HG02973 (cell line): ENCODE data around the gene NCOA1.
"Not testable (repeated sequence)": the region's sequence is repeated elsewhere in the genome, so short reads cannot be mapped to it uniquely, and the experiment has no call there.

Source experiments
- ATAC-seq: cut with Tn5 transposase; IDR thresholded peaks from one replicate; pipeline ENCODE4 v1.9.1; 2021; ENCODE audit warnings: moderate library complexity; ENCODE audit not compliant: unreplicated experiment

The NCOA1 gene

GRCh38 chr2:24771764-24772586 is 280.9 kb downstream of the NCOA1 start:
- no peak for ATAC-seq

DNA sequence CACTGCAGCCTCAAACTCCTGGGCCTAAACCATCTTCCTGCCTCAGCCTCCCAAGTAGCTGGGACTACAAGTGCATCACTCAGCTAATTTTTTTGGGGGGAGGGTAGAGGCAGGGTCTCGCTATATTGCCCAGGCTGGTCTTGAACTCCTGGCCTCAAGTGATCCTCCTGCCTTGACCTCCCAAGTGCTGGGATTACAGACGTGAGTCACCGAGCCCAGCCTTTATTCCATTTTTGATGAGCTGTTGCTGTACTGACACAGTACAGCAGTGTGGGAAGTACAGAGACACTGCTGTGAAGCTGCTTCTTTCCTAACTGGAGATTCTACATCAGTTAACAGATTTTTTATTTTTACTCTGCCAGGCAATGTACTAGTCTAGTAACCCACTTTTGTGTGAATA is 283.3 kb downstream of the NCOA1 start:
- no peak for ATAC-seq

DNA sequence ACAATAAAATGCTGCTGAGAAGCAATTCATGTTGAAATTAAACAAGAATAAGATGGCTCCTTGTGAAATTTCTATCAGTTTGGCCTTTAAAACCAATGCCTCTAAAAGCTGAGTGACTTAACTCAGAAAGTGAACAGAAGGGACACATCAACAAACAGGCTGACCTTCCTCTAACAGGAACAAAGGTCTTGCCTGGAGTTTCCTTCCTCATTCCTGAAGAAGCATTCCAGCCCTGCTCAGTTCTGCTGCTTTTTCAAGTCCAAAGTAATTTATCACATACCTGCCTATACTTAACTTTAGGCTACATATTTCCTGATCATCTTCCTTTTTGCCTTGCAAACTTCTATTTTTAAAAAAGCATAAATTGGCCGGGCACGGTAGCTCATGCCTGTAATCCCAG is 288.1 kb downstream of the NCOA1 start:
- no peak for ATAC-seq

DNA sequence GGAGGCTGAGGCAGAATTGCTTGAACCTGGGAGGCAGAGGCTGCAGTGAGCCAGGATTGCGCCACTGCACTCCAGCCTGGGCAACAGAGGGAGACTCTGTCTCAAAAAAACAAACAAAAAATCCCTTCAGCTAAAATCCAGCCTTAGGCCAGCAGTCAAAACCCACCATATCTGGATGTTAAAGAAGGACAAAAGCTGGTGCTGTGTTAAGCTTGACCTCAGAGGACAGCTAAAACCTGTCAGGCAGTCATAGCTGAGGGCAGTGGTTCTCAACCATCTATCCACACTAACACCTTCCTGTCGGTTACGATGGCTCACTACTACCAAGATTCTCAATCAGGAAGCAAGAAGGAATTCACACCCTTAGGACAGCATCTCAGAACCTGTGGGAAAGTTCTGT is 292.6 kb downstream of the NCOA1 start:
- ATAC-seq = no peak

GRCh38 chr2:24785671-24786321 is 294.7 kb downstream of the NCOA1 start:
- peak; percentile 84 for ATAC-seq

DNA sequence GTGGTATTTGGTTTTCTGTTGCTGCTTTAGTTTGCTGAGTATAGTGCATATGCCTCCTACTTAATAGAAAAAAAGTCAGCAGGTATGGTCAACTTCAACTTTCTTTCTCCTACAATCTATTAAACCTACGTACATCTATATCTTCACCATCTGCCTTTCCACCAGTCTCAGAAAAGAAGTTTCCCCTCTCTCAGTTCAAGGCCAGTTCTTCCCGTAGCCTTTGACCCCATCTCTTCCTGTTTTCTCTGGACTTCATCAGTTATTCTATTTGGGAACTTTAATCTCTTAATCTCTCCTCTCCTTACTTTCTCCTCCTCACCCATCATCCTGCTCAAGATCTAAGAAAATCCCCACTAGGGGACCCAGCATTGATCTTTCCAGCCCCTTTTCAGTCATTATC is 296.5 kb downstream of the NCOA1 start:
- ATAC-seq = no peak

DNA sequence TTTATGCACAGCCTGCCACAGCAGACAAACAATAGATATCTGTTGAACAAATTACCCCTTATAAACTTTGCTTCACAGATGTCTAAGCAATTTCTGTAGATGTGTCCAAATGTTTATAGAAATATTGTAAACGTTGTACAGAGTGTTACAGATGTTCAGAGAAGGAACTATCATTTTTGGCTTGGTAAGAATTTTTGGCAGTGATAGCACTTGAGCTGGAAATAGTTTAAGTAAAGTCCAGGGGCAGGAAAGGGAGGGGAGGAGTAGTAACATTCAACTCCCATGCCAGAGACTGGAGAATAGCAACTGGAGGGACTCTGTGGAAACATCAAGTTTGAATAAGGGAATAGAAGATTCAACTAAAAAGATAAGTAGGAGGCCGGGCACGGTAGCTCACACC is 297.8 kb downstream of the NCOA1 start:
- no peak for ATAC-seq

GRCh38 chr2:24791452-24791851 is 300.4 kb downstream of the NCOA1 start:
- ATAC-seq = no peak

DNA sequence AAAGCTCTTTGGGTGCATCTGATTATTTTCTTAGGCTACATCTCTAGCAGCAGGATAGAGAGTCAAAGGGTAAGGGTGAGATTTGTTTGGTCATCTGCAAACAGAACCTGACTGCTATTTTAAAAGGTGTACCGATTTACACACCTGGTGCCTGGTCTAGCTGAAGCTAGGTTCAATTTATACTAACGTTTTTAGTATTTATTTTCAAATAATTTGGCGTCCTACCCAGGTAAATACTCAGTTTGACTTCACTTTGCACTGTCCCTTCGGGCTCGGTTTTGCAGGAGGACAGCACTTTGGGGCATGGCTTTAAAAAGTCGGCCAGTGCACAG is 301.5 kb downstream of the NCOA1 start:
- no peak for ATAC-seq

GRCh38 chr2:24792874-24793760 is 302.1 kb downstream of the NCOA1 start, which contains the start of the genes CENPO and PTRHD1:
Gene CENPO (plus strand): TSS chr2:24793425. CDS start chr2:24793920, 495 bp downstream.
Gene PTRHD1 (minus strand): TSS chr2:24793391. CDS start chr2:24793377, 14 bp downstream.
- ATAC-seq = peak; percentile 89

DNA sequence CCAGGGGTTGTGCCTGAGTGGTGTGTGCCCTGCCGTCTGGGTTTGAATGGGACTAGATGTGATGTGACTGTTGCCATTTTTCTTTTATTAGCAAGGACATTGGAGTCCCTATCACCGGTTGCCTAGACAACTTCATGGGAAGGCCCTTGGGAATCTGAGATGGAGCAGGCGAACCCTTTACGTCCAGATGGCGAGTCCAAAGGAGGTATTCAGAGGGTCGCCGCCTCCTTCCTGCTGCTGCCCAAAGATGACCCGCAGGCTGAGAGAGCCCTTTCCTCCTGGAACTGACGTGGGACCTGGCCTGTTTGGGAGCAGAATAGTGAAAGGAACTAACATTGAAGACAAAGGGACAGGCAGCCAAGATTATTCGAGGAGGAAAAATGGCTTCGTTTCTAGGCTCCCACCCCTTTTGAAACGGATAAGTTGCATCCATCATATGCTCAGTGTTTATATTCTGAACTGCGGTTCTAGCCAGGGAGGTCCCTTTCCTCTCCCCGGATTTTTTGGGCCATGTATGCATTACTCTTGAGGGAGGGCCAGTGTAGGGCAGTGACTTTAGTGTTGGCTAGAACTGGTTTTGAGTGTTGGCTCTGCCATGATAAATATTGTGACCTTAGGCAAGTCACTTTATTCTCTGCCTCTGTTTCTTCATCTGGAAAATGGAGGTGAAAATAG is 302.8 kb downstream of the NCOA1 start:
- no peak for ATAC-seq

GRCh38 chr2:24797644-24798043 is 306.6 kb downstream of the NCOA1 start:
- ATAC-seq = no peak

GRCh38 chr2:24800487-24800886 is 309.4 kb downstream of the NCOA1 start:
- ATAC-seq = not testable (repeated sequence)

GRCh38 chr2:24805811-24806660 is 315.0 kb downstream of the NCOA1 start:
- ATAC-seq = not testable (repeated sequence)

DNA sequence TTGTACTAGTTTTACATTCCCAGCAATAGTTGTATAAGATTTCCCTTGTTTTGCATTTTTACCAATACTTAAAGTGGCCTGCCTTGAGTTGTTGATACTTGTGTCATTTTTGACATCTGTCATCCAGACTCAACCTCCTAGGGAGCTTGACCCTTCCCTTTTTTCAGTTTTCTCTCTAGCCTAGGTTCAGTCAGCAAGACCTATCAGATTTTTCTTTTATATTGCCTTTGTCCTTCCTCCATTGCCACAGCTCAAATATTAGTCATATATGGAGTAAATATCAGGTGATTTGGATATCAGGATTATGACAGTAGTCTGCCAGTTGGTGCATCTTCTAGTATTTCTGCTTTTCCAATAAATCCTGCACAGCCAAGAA is 315.6 kb downstream of the NCOA1 start:
- no peak for ATAC-seq

DNA sequence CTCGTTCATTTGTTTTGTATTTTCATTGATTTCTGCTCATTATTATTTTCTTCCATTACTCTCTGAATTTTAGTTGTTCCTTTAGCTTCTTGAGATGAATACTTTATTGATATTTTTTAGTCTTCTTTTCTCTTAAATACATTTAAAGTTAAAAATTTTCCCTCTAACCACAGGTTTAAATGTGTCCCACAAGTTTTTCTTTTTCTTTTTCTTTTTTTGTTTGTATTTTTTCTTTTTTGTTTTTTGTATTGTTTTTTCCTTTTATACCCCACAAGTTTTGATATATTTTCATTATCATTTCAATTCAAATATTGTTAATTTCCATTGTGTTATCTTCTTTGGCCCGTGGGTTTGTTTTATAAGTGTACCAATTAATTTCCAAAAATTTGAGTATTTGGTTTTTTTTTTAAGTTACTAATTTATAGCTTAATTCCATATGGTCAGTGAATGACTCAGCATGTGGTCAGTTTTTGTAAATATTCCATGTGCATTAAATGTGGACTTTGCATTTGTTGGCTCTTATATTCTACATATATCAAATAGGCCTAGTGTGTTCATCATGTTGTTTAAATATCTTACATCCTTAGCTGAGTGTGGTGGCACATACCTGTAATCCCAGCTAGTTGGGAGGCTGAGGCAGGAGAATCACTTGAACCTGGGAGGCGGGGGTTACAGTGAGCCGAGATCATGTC is 318.4 kb downstream of the NCOA1 start:
- no peak for ATAC-seq

- ATAC-seq = no peak
Measured at GRCh38 chr2:24813691-24814137, 322.7 kb downstream of the NCOA1 start.

- ATAC-seq = no peak
Measured at GRCh38 chr2:24814516-24814915, 323.5 kb downstream of the NCOA1 start.

GRCh38 chr2:24815171-24815570 is 324.1 kb downstream of the NCOA1 start:
- no peak for ATAC-seq
